Measurements from ENCODE around the gene BCKDK.
"Not testable (repeated sequence)": the region's sequence is repeated elsewhere in the genome, so short reads cannot be mapped to it uniquely, and the experiment has no call there.

Gene BCKDK

GRCh38 chr16:31092330-31092729 is 15.9 kb upstream of the BCKDK start:
- in situ Hi-C loops (cut with MboI; ENCODE audit: low pct_unique_long_range_greater_than_20kb, low sequenced_read_pairs), result no loop called here

GRCh38 chr16:31093132-31093703 is 15.0 kb upstream of the BCKDK start:
- in situ Hi-C loops (cut with MboI; ENCODE audit: low pct_unique_long_range_greater_than_20kb, low sequenced_read_pairs), result no loop called here
- no peak for DNase-seq

More at GRCh38 chr16:31092330-31092729, 15.9 kb upstream of the BCKDK start:
- DNase-seq, result no peak

GRCh38 chr16:31094088-31094423 is 14.1 kb upstream of the BCKDK start:
- DNase-seq, result no peak
- in situ Hi-C loops (cut with MboI; ENCODE audit: low pct_unique_long_range_greater_than_20kb, low sequenced_read_pairs), result no loop called here

- in situ Hi-C loops (cut with MboI; ENCODE audit: low pct_unique_long_range_greater_than_20kb, low sequenced_read_pairs), result no loop called here
- DNase-seq, result peak; percentile 98
These were observed 13.6 kb upstream of the BCKDK start, which contains the start of gene VKORC1 for GRCh38 chr16:31094424-31095120. Gene VKORC1, minus strand, starts transcription at chr16:31094797. Its CDS starts 68 bp downstream, at chr16:31094729.

- DNase-seq, result no peak
- in situ Hi-C loops (cut with MboI; ENCODE audit: low pct_unique_long_range_greater_than_20kb, low sequenced_read_pairs), result no loop called here
These were observed 8.1 kb upstream of the BCKDK start for GRCh38 chr16:31099860-31100638.

- in situ Hi-C loops (cut with MboI; ENCODE audit: low pct_unique_long_range_greater_than_20kb, low sequenced_read_pairs); DNase-seq: not testable (repeated sequence)
These were observed 7.1 kb upstream of the BCKDK start for GRCh38 chr16:31100876-31101641.

- peak; percentile 89 for DNase-seq
- in situ Hi-C loops (cut with MboI; ENCODE audit: low pct_unique_long_range_greater_than_20kb, low sequenced_read_pairs), result no loop called here
These were observed 2.4 kb upstream of the BCKDK start for GRCh38 chr16:31105677-31106213.

GRCh38 chr16:31106509-31107464 is 1.4 kb upstream of the BCKDK start:
- in situ Hi-C loops (cut with MboI; ENCODE audit: low pct_unique_long_range_greater_than_20kb, low sequenced_read_pairs), result no loop called here
- DNase-seq, result no peak

- in situ Hi-C loops (cut with MboI; ENCODE audit: low pct_unique_long_range_greater_than_20kb, low sequenced_read_pairs), result no loop called here
- no peak for DNase-seq
These were observed 720 bp upstream of the BCKDK start for GRCh38 chr16:31107465-31107867.

- in situ Hi-C loops (cut with MboI; ENCODE audit: low pct_unique_long_range_greater_than_20kb, low sequenced_read_pairs), result no loop called here
- DNase-seq, result no peak
These were observed 790 bp downstream of the BCKDK start for GRCh38 chr16:31108794-31109558.

- in situ Hi-C loops (cut with MboI; ENCODE audit: low pct_unique_long_range_greater_than_20kb, low sequenced_read_pairs), result no loop called here
- DNase-seq, result no peak
These were observed 1.4 kb downstream of the BCKDK start for GRCh38 chr16:31109622-31110021.

- in situ Hi-C loops (cut with MboI; ENCODE audit: low pct_unique_long_range_greater_than_20kb, low sequenced_read_pairs), result no loop called here
These were observed 2.2 kb downstream of the BCKDK start for GRCh38 chr16:31110106-31111034.

GRCh38 chr16:31111881-31112466 is 3.8 kb downstream of the BCKDK start:
- in situ Hi-C loops (cut with MboI; ENCODE audit: low pct_unique_long_range_greater_than_20kb, low sequenced_read_pairs), result no loop called here
- no peak for DNase-seq

More at GRCh38 chr16:31110106-31111034, 2.2 kb downstream of the BCKDK start:
- DNase-seq, result no peak

GRCh38 chr16:31112711-31113110 is 4.5 kb downstream of the BCKDK start:
- in situ Hi-C loops (cut with MboI; ENCODE audit: low pct_unique_long_range_greater_than_20kb, low sequenced_read_pairs), result no loop called here

GRCh38 chr16:31113121-31114120 is 5.2 kb downstream of the BCKDK start:
- DNase-seq, result peak; percentile 67
- in situ Hi-C loops (cut with MboI; ENCODE audit: low pct_unique_long_range_greater_than_20kb, low sequenced_read_pairs), result no loop called here

More at GRCh38 chr16:31112711-31113110, 4.5 kb downstream of the BCKDK start:
- DNase-seq, result no peak

Data from KBM-7 (cell line).